Neutrophil (primary cell): ENCODE data around the gene RAPGEFL1.
A peak's percentile ranks its signal among the peaks of the same experiment; 100 is the strongest.

ENCODE experiments used
- H3K27ac ChIP-seq: fragments of 200-600 bp; sonication (generic); 2 replicates; pipeline ENCODE4 v1.5.1; 2016; ENCODE audit warnings: mild to moderate bottlenecking, moderate library complexity
- H3K27me3 ChIP-seq: fragments of 200-600 bp; sonication (generic); 2 replicates; pipeline ENCODE4 v1.6.0; 2016; ENCODE audit warnings: mild to moderate bottlenecking
- H3K36me3 ChIP-seq: fragments of 200-600 bp; sonication (generic); 2 replicates; pipeline ENCODE4 v1.5.1; 2017
- H3K4me1 ChIP-seq, 2 experiments: fragments of 200-600 bp in 1 of 2; sonication (generic) in 1 of 2; 1 replicate in 1 of 2; 2 replicates in 1 of 2; pipeline versions ENCODE4 v1.5.1 to v1.6.1; 2013 to 2016; ENCODE audit warnings: low read depth in 1 of 2, low read length in 1 of 2, mild to moderate bottlenecking in 1 of 2, moderate library complexity in 1 of 2; ENCODE audit not compliant: control insufficient read depth in 1 of 2, insufficient read depth in 1 of 2
- H3K4me3 ChIP-seq, 2 experiments: fragments of 200-600 bp in 1 of 2; sonication (generic) in 1 of 2; 1 replicate in 1 of 2; 2 replicates in 1 of 2; pipeline ENCODE4 v1.5.1; 2013 to 2016; ENCODE audit warnings: low read depth in 1 of 2, low read length in 1 of 2, mild to moderate bottlenecking in 1 of 2, moderate library complexity in 1 of 2
- H3K9me3 ChIP-seq: fragments of 200-600 bp; sonication (generic); 2 replicates; pipeline ENCODE4 v1.5.1; 2016
- CTCF ChIP-seq: fragments of 200-600 bp; sonication (generic); IDR thresholded peaks from 2 replicates; pipeline ENCODE4 v1.5.1; 2016; ENCODE audit warnings: antibody characterized with exemption

Gene RAPGEFL1

GRCh38 chr17:40177275-40177874 lies at the start of gene RAPGEFL1:
Gene RAPGEFL1, plus strand, starts transcription at chr17:40177470. Its CDS starts 392 bp downstream, at chr17:40177862.
- Histone ChIP-seq H3K27me3 (peaks cover 35% of the 10 kb centered on the region), H3K9me3 (no peaks in the 10 kb centered on the region), H3K4me1 (peaks cover 10 to 14% of the 10 kb centered on the region in 2 experiments), H3K4me3 (peak within 1 kb of the TSS; percentile 45 to 63), H3K36me3 (peaks cover 63% of the 10 kb centered on the region), H3K27ac (no peak within 1 kb of the TSS)
- peak; percentile 32 for TF ChIP-seq CTCF

GRCh38 chr17:40129498-40129897 lies 47.8 kb upstream of the RAPGEFL1 start:
- no peak for TF ChIP-seq CTCF
- Histone ChIP-seq H3K27me3 (no peaks in the 10 kb centered on the region), H3K4me1 (peaks cover 70 to 80% of the 10 kb centered on the region in 2 experiments), H3K4me3 (peak overlapping the region; percentile 46 to 53), H3K9me3 (no peaks in the 10 kb centered on the region), H3K27ac (peak overlapping the region; percentile 96), H3K36me3 (peaks cover 82% of the 10 kb centered on the region)

- peak overlapping the region; percentile 96 for H3K27ac ChIP-seq
These were observed 46.8 kb upstream of the RAPGEFL1 start for GRCh38 chr17:40130352-40131042.

GRCh38 chr17:40134184-40134583 lies 43.1 kb upstream of the RAPGEFL1 start:
- Histone ChIP-seq H3K27ac (peak overlapping the region; percentile 96), H3K4me1 (peaks cover 63 to 70% of the 10 kb centered on the region in 2 experiments), H3K36me3 (peaks cover 79% of the 10 kb centered on the region), H3K27me3 (no peaks in the 10 kb centered on the region), H3K9me3 (no peaks in the 10 kb centered on the region), H3K4me3 (no peak overlapping the region)
- TF ChIP-seq CTCF = no peak

More at GRCh38 chr17:40130352-40131042, 46.8 kb upstream of the RAPGEFL1 start:
- Histone ChIP-seq H3K4me1 (peaks cover 75 to 77% of the 10 kb centered on the region in 2 experiments), H3K9me3 (no peaks in the 10 kb centered on the region), H3K27me3 (no peaks in the 10 kb centered on the region), H3K4me3 (peak overlapping the region; percentile 46 to 53), H3K36me3 (peaks cover 86% of the 10 kb centered on the region)
- peak; percentile 21 for TF ChIP-seq CTCF

- Histone ChIP-seq H3K4me3 (no peak overlapping the region), H3K27ac (peak overlapping the region; percentile 96), H3K36me3 (peaks cover 70% of the 10 kb centered on the region), H3K27me3 (no peaks in the 10 kb centered on the region), H3K4me1 (peaks cover 59 to 62% of the 10 kb centered on the region in 2 experiments), H3K9me3 (no peaks in the 10 kb centered on the region)
- TF ChIP-seq CTCF = no peak
These were observed 41.5 kb upstream of the RAPGEFL1 start for GRCh38 chr17:40135817-40136216.
